ENCODE data around the gene HMG20B. TPM values are rescaled to one million over a fixed set of nuclear protein-coding genes. Genes with fewer than 3 reads are reported as not detected.

HMG20B gene
- polyA plus RNA-seq, 1 of the 3 experiments (the other 2 are of a cell fraction): 92.0 TPM

DNA sequence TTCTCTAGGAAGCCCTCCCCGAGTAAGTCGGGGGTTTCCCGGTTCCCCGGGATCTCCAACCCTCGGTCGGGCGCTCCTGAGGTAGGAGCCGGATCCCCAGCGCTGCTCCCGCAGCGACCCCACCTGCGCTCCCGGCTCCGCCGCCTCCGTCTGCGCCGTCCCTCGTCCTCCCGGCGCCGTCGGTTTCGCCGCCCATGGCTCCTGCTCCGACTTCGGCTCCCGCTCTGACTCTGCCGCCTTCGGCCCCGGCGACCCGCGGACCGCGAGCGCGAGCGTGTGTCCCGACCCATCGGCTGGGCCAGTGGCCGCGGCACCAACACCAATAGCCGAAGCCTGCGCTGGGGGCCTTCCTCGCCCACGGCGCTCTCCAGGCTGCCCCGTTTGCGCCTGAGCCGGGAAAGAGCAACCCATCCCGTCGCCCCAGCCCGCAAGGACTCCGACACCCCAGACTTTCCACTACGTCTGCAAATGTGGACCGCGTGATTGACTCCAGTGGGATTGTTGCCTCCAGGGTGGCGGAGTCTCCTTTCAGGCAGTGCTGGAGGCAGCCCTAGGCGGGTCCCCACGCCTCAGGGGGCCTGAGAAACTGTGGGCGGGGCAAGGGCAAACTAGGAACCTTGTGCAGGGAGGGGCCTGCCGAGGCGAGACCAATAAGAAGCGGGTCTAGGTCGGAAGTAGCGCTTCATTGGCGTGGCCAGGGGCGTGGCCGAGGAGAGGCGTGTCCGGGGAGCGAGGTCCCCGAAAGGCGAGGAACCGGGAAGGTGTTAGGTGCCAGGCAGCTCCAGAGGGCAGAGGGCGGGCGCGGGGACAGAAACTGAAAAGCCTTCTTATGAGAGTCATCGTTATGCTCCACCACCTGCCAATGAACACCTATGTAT lies 54.0 kb downstream of the HMG20B start, which contains the start of gene CACTIN (continued):
- TF ChIP-seq MXI1 (IDR thresholded peaks at IDR 0.05; ENCODE audit: low read depth, low read length) (peak; percentile 84), TCF12 (IDR thresholded peaks at IDR 0.05) (no peak), CHD2 (IDR thresholded peaks at IDR 0.05; ENCODE audit: low read length, partially characterized antibody) (no peak), SIN3A (IDR thresholded peaks at IDR 0.05; ENCODE audit: borderline replicate concordance, low read depth, low read length) (peak; percentile 64; the same call in 1 of the 2 replicates), FOXM1 (IDR thresholded peaks at IDR 0.05; ENCODE audit: low read depth) (no peak), POLR2AphosphoS5 (IDR thresholded peaks at IDR 0.05; ENCODE audit: low read depth, low read length) (peak; percentile 78), RCOR1 (IDR thresholded peaks at IDR 0.05; ENCODE audit: low read length) (no peak), GATA2 (CRISPR knock-in tag; IDR thresholded peaks at IDR 0.05) (no peak), YY1 (IDR thresholded peaks at IDR 0.05; ENCODE audit: low read depth) (peak; percentile 54; the same call in 1 of the 2 replicates), NRF1 (IDR thresholded peaks at IDR 0.05; ENCODE audit: low read depth, low read length) (no peak), MEF2A (IDR thresholded peaks at IDR 0.05; ENCODE audit: borderline replicate concordance, low read depth) (no peak), ELF1 (IDR thresholded peaks at IDR 0.05) (peak; percentile 79), FOSL2 (IDR thresholded peaks at IDR 0.05; ENCODE audit: borderline replicate concordance, low read depth) (no peak), RAD21 (IDR thresholded peaks at IDR 0.05; ENCODE audit: low read length) (no peak), EZH2phosphoT487 (IDR thresholded peaks at IDR 0.05; ENCODE audit: borderline replicate concordance, low read depth) (no peak), GABPA (IDR thresholded peaks at IDR 0.05; ENCODE audit: low read depth) (no peak)
- TF ChIP-seq, protein P1, sequence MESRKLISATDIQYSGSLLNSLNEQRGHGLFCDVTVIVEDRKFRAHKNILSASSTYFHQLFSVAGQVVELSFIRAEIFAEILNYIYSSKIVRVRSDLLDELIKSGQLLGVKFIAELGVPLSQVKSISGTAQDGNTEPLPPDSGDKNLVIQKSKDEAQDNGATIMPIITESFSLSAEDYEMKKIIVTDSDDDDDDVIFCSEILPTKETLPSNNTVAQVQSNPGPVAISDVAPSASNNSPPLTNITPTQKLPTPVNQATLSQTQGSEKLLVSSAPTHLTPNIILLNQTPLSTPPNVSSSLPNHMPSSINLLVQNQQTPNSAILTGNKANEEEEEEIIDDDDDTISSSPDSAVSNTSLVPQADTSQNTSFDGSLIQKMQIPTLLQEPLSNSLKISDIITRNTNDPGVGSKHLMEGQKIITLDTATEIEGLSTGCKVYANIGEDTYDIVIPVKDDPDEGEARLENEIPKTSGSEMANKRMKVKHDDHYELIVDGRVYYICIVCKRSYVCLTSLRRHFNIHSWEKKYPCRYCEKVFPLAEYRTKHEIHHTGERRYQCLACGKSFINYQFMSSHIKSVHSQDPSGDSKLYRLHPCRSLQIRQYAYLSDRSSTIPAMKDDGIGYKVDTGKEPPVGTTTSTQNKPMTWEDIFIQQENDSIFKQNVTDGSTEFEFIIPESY (IDR thresholded peaks at IDR 0.05; ENCODE audit: borderline replicate concordance, low read depth): no peak
- TF ChIP-seq, protein P2, sequence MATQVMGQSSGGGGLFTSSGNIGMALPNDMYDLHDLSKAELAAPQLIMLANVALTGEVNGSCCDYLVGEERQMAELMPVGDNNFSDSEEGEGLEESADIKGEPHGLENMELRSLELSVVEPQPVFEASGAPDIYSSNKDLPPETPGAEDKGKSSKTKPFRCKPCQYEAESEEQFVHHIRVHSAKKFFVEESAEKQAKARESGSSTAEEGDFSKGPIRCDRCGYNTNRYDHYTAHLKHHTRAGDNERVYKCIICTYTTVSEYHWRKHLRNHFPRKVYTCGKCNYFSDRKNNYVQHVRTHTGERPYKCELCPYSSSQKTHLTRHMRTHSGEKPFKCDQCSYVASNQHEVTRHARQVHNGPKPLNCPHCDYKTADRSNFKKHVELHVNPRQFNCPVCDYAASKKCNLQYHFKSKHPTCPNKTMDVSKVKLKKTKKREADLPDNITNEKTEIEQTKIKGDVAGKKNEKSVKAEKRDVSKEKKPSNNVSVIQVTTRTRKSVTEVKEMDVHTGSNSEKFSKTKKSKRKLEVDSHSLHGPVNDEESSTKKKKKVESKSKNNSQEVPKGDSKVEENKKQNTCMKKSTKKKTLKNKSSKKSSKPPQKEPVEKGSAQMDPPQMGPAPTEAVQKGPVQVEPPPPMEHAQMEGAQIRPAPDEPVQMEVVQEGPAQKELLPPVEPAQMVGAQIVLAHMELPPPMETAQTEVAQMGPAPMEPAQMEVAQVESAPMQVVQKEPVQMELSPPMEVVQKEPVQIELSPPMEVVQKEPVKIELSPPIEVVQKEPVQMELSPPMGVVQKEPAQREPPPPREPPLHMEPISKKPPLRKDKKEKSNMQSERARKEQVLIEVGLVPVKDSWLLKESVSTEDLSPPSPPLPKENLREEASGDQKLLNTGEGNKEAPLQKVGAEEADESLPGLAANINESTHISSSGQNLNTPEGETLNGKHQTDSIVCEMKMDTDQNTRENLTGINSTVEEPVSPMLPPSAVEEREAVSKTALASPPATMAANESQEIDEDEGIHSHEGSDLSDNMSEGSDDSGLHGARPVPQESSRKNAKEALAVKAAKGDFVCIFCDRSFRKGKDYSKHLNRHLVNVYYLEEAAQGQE (IDR thresholded peaks at IDR 0.05; ENCODE audit: low read depth, low read length): no peak
- TF ChIP-seq, protein P3, sequence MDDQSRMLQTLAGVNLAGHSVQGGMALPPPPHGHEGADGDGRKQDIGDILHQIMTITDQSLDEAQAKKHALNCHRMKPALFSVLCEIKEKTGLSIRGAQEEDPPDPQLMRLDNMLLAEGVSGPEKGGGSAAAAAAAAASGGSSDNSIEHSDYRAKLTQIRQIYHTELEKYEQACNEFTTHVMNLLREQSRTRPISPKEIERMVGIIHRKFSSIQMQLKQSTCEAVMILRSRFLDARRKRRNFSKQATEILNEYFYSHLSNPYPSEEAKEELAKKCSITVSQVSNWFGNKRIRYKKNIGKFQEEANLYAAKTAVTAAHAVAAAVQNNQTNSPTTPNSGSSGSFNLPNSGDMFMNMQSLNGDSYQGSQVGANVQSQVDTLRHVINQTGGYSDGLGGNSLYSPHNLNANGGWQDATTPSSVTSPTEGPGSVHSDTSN (IDR thresholded peaks at IDR 0.05): no peak
- TF ChIP-seq, protein P4, sequence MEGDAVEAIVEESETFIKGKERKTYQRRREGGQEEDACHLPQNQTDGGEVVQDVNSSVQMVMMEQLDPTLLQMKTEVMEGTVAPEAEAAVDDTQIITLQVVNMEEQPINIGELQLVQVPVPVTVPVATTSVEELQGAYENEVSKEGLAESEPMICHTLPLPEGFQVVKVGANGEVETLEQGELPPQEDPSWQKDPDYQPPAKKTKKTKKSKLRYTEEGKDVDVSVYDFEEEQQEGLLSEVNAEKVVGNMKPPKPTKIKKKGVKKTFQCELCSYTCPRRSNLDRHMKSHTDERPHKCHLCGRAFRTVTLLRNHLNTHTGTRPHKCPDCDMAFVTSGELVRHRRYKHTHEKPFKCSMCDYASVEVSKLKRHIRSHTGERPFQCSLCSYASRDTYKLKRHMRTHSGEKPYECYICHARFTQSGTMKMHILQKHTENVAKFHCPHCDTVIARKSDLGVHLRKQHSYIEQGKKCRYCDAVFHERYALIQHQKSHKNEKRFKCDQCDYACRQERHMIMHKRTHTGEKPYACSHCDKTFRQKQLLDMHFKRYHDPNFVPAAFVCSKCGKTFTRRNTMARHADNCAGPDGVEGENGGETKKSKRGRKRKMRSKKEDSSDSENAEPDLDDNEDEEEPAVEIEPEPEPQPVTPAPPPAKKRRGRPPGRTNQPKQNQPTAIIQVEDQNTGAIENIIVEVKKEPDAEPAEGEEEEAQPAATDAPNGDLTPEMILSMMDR (IDR thresholded peaks at IDR 0.05): no peak; the same call in 1 of the 2 replicates
- TF ChIP-seq, protein P5, sequence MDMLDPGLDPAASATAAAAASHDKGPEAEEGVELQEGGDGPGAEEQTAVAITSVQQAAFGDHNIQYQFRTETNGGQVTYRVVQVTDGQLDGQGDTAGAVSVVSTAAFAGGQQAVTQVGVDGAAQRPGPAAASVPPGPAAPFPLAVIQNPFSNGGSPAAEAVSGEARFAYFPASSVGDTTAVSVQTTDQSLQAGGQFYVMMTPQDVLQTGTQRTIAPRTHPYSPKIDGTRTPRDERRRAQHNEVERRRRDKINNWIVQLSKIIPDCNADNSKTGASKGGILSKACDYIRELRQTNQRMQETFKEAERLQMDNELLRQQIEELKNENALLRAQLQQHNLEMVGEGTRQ (IDR thresholded peaks at IDR 0.05; ENCODE audit: borderline replicate concordance, low read depth, low read length): no peak
